ENCODE data around the gene ATP5PD. TPM values are rescaled to one million over a fixed set of nuclear protein-coding genes. Genes with fewer than 3 reads are reported as not detected.

ATP5PD gene
- total and polyA plus RNA-seq, 2 donors from 2014 or later: 261 to 916 TPM

- peak overlapping the region; percentile 53 to 67 (median 58) for H3K4me3 ChIP-seq (ENCODE audit: low read length in 3 of 3)
- peak overlapping the region; percentile 7 to 89 (median 8) for H3K9ac ChIP-seq (ENCODE audit: low read length in 3 of 3)
- no peak for TF ChIP-seq CTCF (IDR thresholded peaks at IDR 0.05; ENCODE audit: borderline replicate concordance, extremely low read depth, insufficient read depth)
- H3K9me3 ChIP-seq (ENCODE audit: control insufficient read depth in 2 of 3, insufficient read depth in 1 of 3, low read length in 3 of 3): no peaks in the 10 kb centered on the region
- DNase-seq (no peak), FAIRE-seq (no peak)
- H3K4me1 ChIP-seq (ENCODE audit: control insufficient read depth in 2 of 3, insufficient read depth in 2 of 3, low read depth in 1 of 3, low read length in 3 of 3): peaks cover 7 to 44% (median 32%) of the 10 kb centered on the region in 3 donors
- intact Hi-C loops (cut with DNase I): no loop called here
- H3K27ac ChIP-seq (ENCODE audit: low read depth in 2 of 2, low read length in 2 of 2): peak overlapping the region; percentile 89 to 92
- H3K36me3 ChIP-seq (ENCODE audit: control insufficient read depth in 2 of 3, insufficient read depth in 3 of 3, low read length in 3 of 3): no peaks in the 10 kb centered on the region
- no peaks in the 10 kb centered on the region for H3K27me3 ChIP-seq (ENCODE audit: control insufficient read depth, insufficient read depth, low read length)
Observed at GRCh38 chr17:75087182-75087557, 40.4 kb upstream of the ATP5PD start.

- Histone ChIP-seq H3K9me3 (ENCODE audit: control insufficient read depth in 2 of 3, insufficient read depth in 1 of 3, low read length in 3 of 3) (no peaks in the 10 kb centered on the region), H3K9ac (ENCODE audit: low read length in 3 of 3) (no peak overlapping the region), H3K27me3 (ENCODE audit: control insufficient read depth, insufficient read depth, low read length) (no peaks in the 10 kb centered on the region), H3K4me1 (ENCODE audit: control insufficient read depth in 2 of 3, insufficient read depth in 2 of 3, low read depth in 1 of 3, low read length in 3 of 3) (peaks cover 4 to 41% (median 32%) of the 10 kb centered on the region in 3 donors), H3K27ac (ENCODE audit: low read depth in 2 of 2, low read length in 2 of 2) (no peak overlapping the region), H3K4me3 (ENCODE audit: low read length in 3 of 3) (peak overlapping the region in 1 of 3 donors; percentile 67), H3K36me3 (ENCODE audit: control insufficient read depth in 2 of 3, insufficient read depth in 3 of 3, low read length in 3 of 3) (no peaks in the 10 kb centered on the region)
- no peak for DNase-seq
- intact Hi-C loops (cut with DNase I): no loop called here
- no peak for FAIRE-seq
- no peak for TF ChIP-seq CTCF (IDR thresholded peaks at IDR 0.05; ENCODE audit: borderline replicate concordance, extremely low read depth, insufficient read depth)
Observed at GRCh38 chr17:75086496-75087181, 39.9 kb upstream of the ATP5PD start.

GRCh38 chr17:75084039-75084660 is 37.4 kb upstream of the ATP5PD start:
- FAIRE-seq (no peak), DNase-seq (peak in 3 of 5 donors; percentile 40 to 83 (median 59))
- no peaks in the 10 kb centered on the region for H3K27me3 ChIP-seq (ENCODE audit: control insufficient read depth, insufficient read depth, low read length)
- H3K27ac ChIP-seq (ENCODE audit: low read depth in 2 of 2, low read length in 2 of 2): peak overlapping the region; percentile 39 to 78
- intact Hi-C loops (cut with DNase I): no loop called here
- H3K36me3 ChIP-seq (ENCODE audit: control insufficient read depth in 2 of 3, insufficient read depth in 3 of 3, low read length in 3 of 3): no peaks in the 10 kb centered on the region
- no peak for TF ChIP-seq CTCF (IDR thresholded peaks at IDR 0.05; ENCODE audit: borderline replicate concordance, extremely low read depth, insufficient read depth)
- peaks cover 4 to 38% (median 22%) of the 10 kb centered on the region in 3 donors for H3K4me1 ChIP-seq (ENCODE audit: control insufficient read depth in 2 of 3, insufficient read depth in 2 of 3, low read depth in 1 of 3, low read length in 3 of 3)
- H3K4me3 ChIP-seq (ENCODE audit: low read length in 3 of 3): no peak overlapping the region
- no peak overlapping the region for H3K9ac ChIP-seq (ENCODE audit: low read length in 3 of 3)
- no peaks in the 10 kb centered on the region for H3K9me3 ChIP-seq (ENCODE audit: control insufficient read depth in 2 of 3, insufficient read depth in 1 of 3, low read length in 3 of 3)

All from kidney (tissue), 14 donors.